A549 (cell line): ENCODE results near the gene RNF167. TPM values are rescaled to one million over a fixed set of nuclear protein-coding genes. Genes with fewer than 3 reads are reported as not detected.

ENCODE experiments used
- ATAC-seq, 2 experiments: fragments of 200-7000 bp in 1 of 2; fragments of >200 bp in 1 of 2; cut with Nextera tagmentation in 1 of 2; cut with Tn5 transposase in 1 of 2; 3 replicates each; pipeline versions ENCODE4 v1.8.0 to v1.9.1; 2018 to 2020; ENCODE audit warnings: mild to moderate bottlenecking in 1 of 2, moderate library complexity in 1 of 2
- CTCF ChIA-PET: fragments of 300-600 bp; sonication (Branson Sonifier 250); formaldehyde crosslinking; extraction: SDS; loops from one replicate; lab custom pipeline; 2021; ENCODE audit warnings: antibody characterized with exemption, inconsistent platforms; lab: Yijun Ruan, JAX
- POLR2A ChIA-PET: fragments of 350-600 bp; formaldehyde crosslinking; extraction: SDS; loops from one replicate; lab custom pipeline; 2021; ENCODE audit warnings: antibody characterized with exemption, inconsistent platforms; lab: Yijun Ruan, JAX
- DNase-seq, 2 experiments: peaks; one replicate each; pipeline versions ENCODE4 v3.0.0 to v3.0.0-alpha.2; 2011 to 2016; ENCODE audit warnings: low read depth in 1 of 2, low spot score in 1 of 2
- FAIRE-seq: peaks from 2 replicates; lab custom pipeline; 2011; peaks lifted over from hg19 to GRCh38; lab: Jason Lieb, UNC
- H3K27ac ChIP-seq, 2 experiments: fragments of >200 bp; sonication (Bioruptor Twin); formaldehyde crosslinking; 3 replicates each; pipeline ENCODE4 v1.5.1; 2016 to 2017
- H3K4me1 ChIP-seq: fragments of >200 bp; sonication (Bioruptor Twin); formaldehyde crosslinking; 3 replicates; pipeline ENCODE4 v1.6.1; 2016
- H3K4me2 ChIP-seq: fragments of >200 bp; sonication (Bioruptor Twin); formaldehyde crosslinking; 3 replicates; pipeline ENCODE4 v1.6.1; 2016
- H3K4me3 ChIP-seq: fragments of >200 bp; sonication (Bioruptor Twin); formaldehyde crosslinking; 3 replicates; pipeline ENCODE4 v1.5.1; 2016
- H3K9me3 ChIP-seq: fragments of >200 bp; sonication (Bioruptor Twin); formaldehyde crosslinking; 3 replicates; pipeline ENCODE4 v1.6.1; 2016
- BHLHE40 ChIP-seq: IDR thresholded peaks from 2 replicates; pipeline ENCODE4 v1.6.1; 2012; ENCODE audit warnings: low read depth, low read length, inconsistent platforms
- CBX2 ChIP-seq: fragments of 200-600 bp; sonication (generic); IDR thresholded peaks from 2 replicates; pipeline ENCODE4 v1.6.1; 2016; ENCODE audit warnings: low read depth, mild to moderate bottlenecking, borderline replicate concordance
- CHD4 ChIP-seq: fragments of 200-600 bp; sonication (generic); IDR thresholded peaks from 2 replicates; pipeline ENCODE4 v1.6.1; 2016; ENCODE audit warnings: antibody characterized with exemption, mild to moderate bottlenecking, borderline replicate concordance
- CTCF ChIP-seq: fragments of >200 bp; sonication (Bioruptor Twin); formaldehyde crosslinking; IDR thresholded peaks from 3 replicates; pipeline ENCODE4 v1.5.1; 2016
- EHMT2 ChIP-seq: fragments of 200-600 bp; sonication (generic); IDR thresholded peaks from 2 replicates; pipeline ENCODE4 v1.6.1; 2016; ENCODE audit warnings: antibody characterized with exemption, low read depth, mild to moderate bottlenecking, moderate library complexity
- EP300 ChIP-seq, 2 experiments: fragments of >200 bp; sonication (Bioruptor Twin); formaldehyde crosslinking; IDR thresholded peaks; 2 replicates in 1 of 2; 3 replicates in 1 of 2; pipeline ENCODE4 v1.6.1; 2016 to 2017
- ESRRA ChIP-seq: fragments of 150-350 bp; IDR thresholded peaks from 2 replicates; pipeline ENCODE4 v1.6.1; 2014; ENCODE audit warnings: mild to moderate bottlenecking, low read length, borderline replicate concordance
- FOSL2 ChIP-seq, 2 experiments: fragments of 450-650 bp in 1 of 2; fragments of >200 bp in 1 of 2; sonication (Bioruptor Twin) in 1 of 2; formaldehyde crosslinking; IDR thresholded peaks; 2 replicates each; pipeline versions ENCODE4 v1.5.0 to v1.6.1; 2016 to 2020; ENCODE audit warnings: mild to moderate bottlenecking in 1 of 2, moderate library complexity in 1 of 2
- HEYL ChIP-seq: fragments of 250-450 bp; sonication (Bioruptor Pico); IDR thresholded peaks from 2 replicates; pipeline ENCODE4 v1.8.0; 2021; ENCODE audit warnings: mild to moderate bottlenecking, moderate library complexity
- HOXB13 ChIP-seq: fragments of 250-450 bp; sonication (Bioruptor Pico); IDR thresholded peaks from 2 replicates; pipeline ENCODE4 v1.5.0; 2020; ENCODE audit warnings: low read depth, mild to moderate bottlenecking, moderate library complexity
- HOXB5 ChIP-seq: fragments of 250-450 bp; sonication (Bioruptor Pico); IDR thresholded peaks from 2 replicates; pipeline ENCODE4 v1.5.0; 2020; ENCODE audit warnings: mild to moderate bottlenecking, moderate library complexity
- KDM5A ChIP-seq: fragments of 200-600 bp; sonication (generic); IDR thresholded peaks from 2 replicates; pipeline ENCODE4 v1.6.1; 2016; ENCODE audit warnings: antibody characterized with exemption, mild to moderate bottlenecking
- MYC ChIP-seq: IDR thresholded peaks from 2 replicates; pipeline ENCODE4 v1.6.1; 2012; ENCODE audit warnings: mild to moderate bottlenecking, inconsistent platforms, low read length, improper control_type of control experiment, borderline replicate concordance
- PBX3 ChIP-seq: IDR thresholded peaks from 2 replicates; pipeline ENCODE4 v1.6.1; 2012
- PHF8 ChIP-seq: fragments of 200-600 bp; sonication (generic); IDR thresholded peaks from 2 replicates; pipeline ENCODE4 v1.6.1; 2016; ENCODE audit warnings: low read depth, mild to moderate bottlenecking, antibody characterized with exemption, moderate library complexity, borderline replicate concordance
- POLR2A ChIP-seq: IDR thresholded peaks from 2 replicates; pipeline ENCODE4 v1.6.1; 2012; ENCODE audit warnings: mild to moderate bottlenecking, low read length
- RAD21 ChIP-seq, 2 experiments: fragments of >200 bp in 1 of 2; sonication (Bioruptor Twin) in 1 of 2; formaldehyde crosslinking in 1 of 2; IDR thresholded peaks in 1 of 2; conservative IDR thresholded peaks in 1 of 2; 2 replicates in 1 of 2; 3 replicates in 1 of 2; pipeline ENCODE4 v1.6.1; 2012 to 2018; ENCODE audit warnings: inconsistent platforms in 1 of 2
- RARB ChIP-seq: fragments of 250-450 bp; sonication (Bioruptor Pico); IDR thresholded peaks from 2 replicates; pipeline ENCODE4 v1.8.0; 2021; ENCODE audit warnings: mild to moderate bottlenecking, moderate library complexity
- RCOR1 ChIP-seq: fragments of 150-350 bp; IDR thresholded peaks from 2 replicates; pipeline ENCODE4 v1.6.1; 2014; ENCODE audit warnings: antibody characterized with exemption, low read length, low read depth
- RFX5 ChIP-seq: fragments of 450-650 bp; IDR thresholded peaks from 2 replicates; pipeline ENCODE4 v1.7.1; 2014; ENCODE audit warnings: antibody characterized with exemption, mild to moderate bottlenecking, moderate library complexity
- SMC3 ChIP-seq: fragments of >200 bp; sonication (Bioruptor Twin); formaldehyde crosslinking; IDR thresholded peaks from 3 replicates; pipeline ENCODE4 v1.6.1; 2018; ENCODE audit warnings: inconsistent platforms
- SREBF2 ChIP-seq: fragments of 450-650 bp; IDR thresholded peaks from 2 replicates; pipeline ENCODE4 v1.6.1; 2014; ENCODE audit warnings: mild to moderate bottlenecking, moderate library complexity
- ZC3H11A ChIP-seq: fragments of 450-650 bp; IDR thresholded peaks from 2 replicates; pipeline ENCODE4 v1.6.1; 2014; ENCODE audit warnings: antibody characterized with exemption, mild to moderate bottlenecking
- ZFP36 ChIP-seq: fragments of 450-650 bp; IDR thresholded peaks from 2 replicates; pipeline ENCODE4 v1.6.1; 2014; ENCODE audit warnings: borderline replicate concordance; ENCODE audit not compliant: partially characterized antibody
- WGBS: methylation state at CpG from one replicate; pipeline ENCODE4 v1.1.6; 2017; ENCODE audit errors: missing lambda C conversion rate; 5-methylcytosine and 5-hydroxymethylcytosine counted together
- polyA plus RNA-seq, 4 experiments: library from polyadenylated mRNA; depleted of rRNA in 3 of 4; stranded (reverse); fragments of >200 nt; fragmentation: RNase III in 1 of 4; extraction: RNeasy Plus Mini Kit Qiagen cat#74134 plus additional on column Dnase treatment in 1 of 4; gene quantifications; 2 replicates in 3 of 4; 3 replicates in 1 of 4; pipeline ENCODE4 v1.2.3, GENCODE V29; 2011 to 2017

Gene RNF167
- polyA plus RNA-seq, 2 of the 4 experiments (the other 2 are of a cell fraction), result 86.4 to 98.7 TPM

GRCh38 chr17:4967539-4968485 lies 27.7 kb downstream of the RNF167 start, which contains the start of gene SPAG7 (continued):
- peak; percentile 68; the same call in 1 of the 2 replicates for TF ChIP-seq MYC
- TF ChIP-seq, all 56 proteins: peak for 17

- H3K4me3 ChIP-seq, result peak overlapping the region; percentile 63
- POLR2A ChIA-PET, result interaction anchor here (0.5 to 6.2 kb wide), 2 partner anchors 17 to 245 kb away, joined by 3 to 78 read pairs; partner anchors contain the start of gene ENO3
- H3K9me3 ChIP-seq, result no peaks in the 10 kb centered on the region
- H3K27ac ChIP-seq, result peak overlapping the region; percentile 91 to 95
- no peak for DNase-seq
- CTCF ChIA-PET, result interaction anchor here (1.2 to 11.2 kb wide), 7 partner anchors 11 to 94 kb away, joined by 4 to 148 read pairs (median 22); partner anchors contain the start of genes CAMTA2 and ENO3
- TF ChIP-seq HEYL (no peak), CTCF (no peak), PHF8 (no peak)
- ATAC-seq, result no peak
- WGBS, result 68% methylated on average over 23 of the region's 23 CpGs
- peaks cover 21% of the 10 kb centered on the region for H3K4me1 ChIP-seq
- no peak for FAIRE-seq
- H3K4me2 ChIP-seq, result peak overlapping the region; percentile 84
Measured at GRCh38 chr17:4968486-4969046, 28.5 kb downstream of the RNF167 start.

- no peak for ATAC-seq
- WGBS, result 91% methylated on average over 15 of the region's 15 CpGs
- peak; percentile 26 to 49 for DNase-seq
Measured at GRCh38 chr17:4969047-4969550, 29.0 kb downstream of the RNF167 start.

More at GRCh38 chr17:4969047-4969550, 29.0 kb downstream of the RNF167 start:
- POLR2A ChIA-PET, result interaction anchor here (2.0 to 6.2 kb wide), 2 partner anchors 17 to 18 kb away, joined by 8 to 78 read pairs; partner anchors contain the start of genes CAMTA2 and ENO3
- H3K4me1 ChIP-seq, result peaks cover 21% of the 10 kb centered on the region
- no peaks in the 10 kb centered on the region for H3K9me3 ChIP-seq
- CTCF ChIA-PET, result interaction anchor here (1.2 to 11.2 kb wide), 6 partner anchors 11 to 93 kb away, joined by 4 to 148 read pairs (median 38); partner anchors contain the start of genes CAMTA2 and ENO3
- peak overlapping the region; percentile 84 for H3K4me2 ChIP-seq
- no peak for FAIRE-seq
- peak overlapping the region; percentile 91 to 95 for H3K27ac ChIP-seq
- H3K4me3 ChIP-seq, result peak overlapping the region; percentile 63
- TF ChIP-seq RFX5 (no peak), CHD4 (no peak), SMC3 (no peak), EP300 (IDR thresholded peaks at IDR 0.05) (no peak), EHMT2 (no peak), RAD21 (conservative IDR thresholded peaks at IDR 0.05 in 1 of 2, IDR thresholded peaks at IDR 0.05 in 1 of 2) (no peak), HOXB5 (CRISPR knock-in tag) (no peak), BHLHE40 (no peak), ZFP36 (no peak), RARB (no peak), PBX3 (no peak), ESRRA (no peak), SREBF2 (no peak), HOXB13 (CRISPR knock-in tag) (no peak), KDM5A (no peak), CBX2 (no peak), POLR2A (no peak), ZC3H11A (no peak), FOSL2 (IDR thresholded peaks at IDR 0.05) (no peak), FOSL2 (CRISPR knock-in tag; IDR thresholded peaks at IDR 0.05) (no peak), RCOR1 (no peak)
